Testis (tissue), 5 donors: ENCODE results near the gene AP5B1. TPM values are rescaled to one million over a fixed set of nuclear protein-coding genes. Genes with fewer than 3 reads are reported as not detected.

Source experiments
- DNase-seq: peaks from one replicate; pipeline ENCODE4 v3.0.0-alpha.2; 2019
- H3K27ac ChIP-seq, 2 donors: fragments of 200-600 bp; sonication (generic); one replicate each; pipeline ENCODE4 v1.5.1; 2019
- H3K27me3 ChIP-seq: fragments of 200-600 bp; sonication (generic); one replicate; pipeline ENCODE4 v1.5.1; 2019
- H3K36me3 ChIP-seq: fragments of 200-600 bp; sonication (generic); one replicate; pipeline ENCODE4 v1.5.1; 2017; ENCODE audit warnings: low read depth; ENCODE audit errors: missing control alignments
- H3K4me1 ChIP-seq: fragments of 200-600 bp; sonication (generic); one replicate; pipeline ENCODE4 v1.5.1; 2019
- H3K4me3 ChIP-seq, 2 donors: fragments of 200-600 bp; sonication (generic); one replicate each; pipeline ENCODE4 v1.5.1; 2017 to 2019
- H3K9me3 ChIP-seq: fragments of 200-600 bp; sonication (generic); one replicate; pipeline ENCODE4 v1.5.1; 2017
- POLR2A ChIP-seq: fragments of 450-650 bp; IDR thresholded peaks from one replicate; pipeline ENCODE4 v1.6.1; 2017; ENCODE audit warnings: antibody characterized with exemption, mild to moderate bottlenecking, moderate library complexity
- WGBS, 2 donors: methylation state at CpG; one replicate each; pipeline ENCODE4 v1.1.5; 2018; 5-methylcytosine and 5-hydroxymethylcytosine counted together
- intact Hi-C: fragments of 100-400 bp; cut with DNase I; formaldehyde crosslinking; loops from one replicate; pipeline ENCODE4 v1.15.1; 2023; ENCODE audit warnings: low total_unique reads
- long read RNA-seq, 2 donors: transcript quantifications; one replicate each; lab custom pipeline, GENCODE V29; 2026
- polyA plus RNA-seq: library from polyadenylated mRNA; stranded (reverse); fragments of 350-450 nt; fragmentation: Illumina TruSeq; extraction: RNeasy Lipid Tissue Mini Kit (QIAGEN cat#74804); gene quantifications from one replicate; pipeline ENCODE4 v1.2.3, GENCODE V29; 2014; ENCODE audit warnings: low read depth, low replicate concordance; ENCODE audit not compliant: insufficient read depth
- total RNA-seq, 2 donors: library from RNA; depleted of rRNA; stranded (reverse); fragments of >200 nt; gene quantifications; one replicate each; pipeline ENCODE4 v1.2.3, GENCODE V29; 2016
- TF ChIP-seq, protein P1 (sequence below), 3 experiments: fragments of 450-650 bp in 2 of 3; fragments of 200-600 bp in 1 of 3; sonication (generic) in 1 of 3; IDR thresholded peaks; one replicate each; pipeline ENCODE4 v1.5.1; 2016 to 2019; ENCODE audit warnings: antibody characterized with exemption in 3 of 3, mild to moderate bottlenecking in 2 of 3, moderate library complexity in 1 of 3

AP5B1 gene
- 10 to 100 TPM; 13.5 to 14.8 TPM for total RNA-seq
- 4.5 TPM for polyA plus RNA-seq
- long read RNA-seq, donor 1, full-length matches to known transcripts: 1 of 1 reads
- long read RNA-seq, donor 1, partial matches to known transcripts: 0 of 1 reads
- long read RNA-seq, donor 1, other reads (novel, unspliced or antisense): 0 of 1 reads
- long read RNA-seq, donor 2, full-length matches to known transcripts: 4 of 4 reads
- long read RNA-seq, donor 2, partial matches to known transcripts: 0 of 4 reads
- long read RNA-seq, donor 2, other reads (novel, unspliced or antisense): 0 of 4 reads

DNA sequence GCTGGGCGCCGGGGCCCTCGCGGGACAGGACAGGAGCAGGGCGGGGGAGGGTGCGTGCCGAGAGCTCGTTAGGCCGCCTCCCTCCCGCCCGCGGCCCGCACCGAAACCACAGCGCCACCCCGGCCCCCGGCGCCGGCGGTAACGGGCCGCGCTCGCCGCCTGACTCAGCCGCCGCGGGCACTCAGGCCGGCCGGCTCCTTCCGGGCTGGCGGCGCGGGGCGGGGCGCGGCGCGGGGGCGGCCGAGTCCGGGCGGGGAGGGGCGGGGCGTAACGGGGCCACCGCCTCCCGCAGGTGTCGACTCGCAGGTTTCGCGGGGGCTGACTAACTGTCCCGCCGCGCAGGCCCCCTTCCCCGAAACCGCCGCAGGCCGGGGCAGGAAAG, at the start of gene AP5B1:
Gene AP5B1, minus strand, starts transcription at position 207 of the 382 bp plus-strand sequence. CDS start 385 bp downstream, outside the sequence.
- Histone ChIP-seq H3K36me3 (no peaks in the 10 kb centered on the region), H3K4me3 (peak within 1 kb of the TSS; percentile 76 to 85), H3K27ac (peak within 1 kb of the TSS in 1 of 2 donors; percentile 51), H3K4me1 (peaks cover 4% of the 10 kb centered on the region), H3K27me3 (no peaks in the 10 kb centered on the region), H3K9me3 (no peaks in the 10 kb centered on the region)
- no CpG with 5 or more reads among the region's 59 CpGs for WGBS, 2 donors
- intact Hi-C loops: no loop called here
- TF ChIP-seq, protein P1, sequence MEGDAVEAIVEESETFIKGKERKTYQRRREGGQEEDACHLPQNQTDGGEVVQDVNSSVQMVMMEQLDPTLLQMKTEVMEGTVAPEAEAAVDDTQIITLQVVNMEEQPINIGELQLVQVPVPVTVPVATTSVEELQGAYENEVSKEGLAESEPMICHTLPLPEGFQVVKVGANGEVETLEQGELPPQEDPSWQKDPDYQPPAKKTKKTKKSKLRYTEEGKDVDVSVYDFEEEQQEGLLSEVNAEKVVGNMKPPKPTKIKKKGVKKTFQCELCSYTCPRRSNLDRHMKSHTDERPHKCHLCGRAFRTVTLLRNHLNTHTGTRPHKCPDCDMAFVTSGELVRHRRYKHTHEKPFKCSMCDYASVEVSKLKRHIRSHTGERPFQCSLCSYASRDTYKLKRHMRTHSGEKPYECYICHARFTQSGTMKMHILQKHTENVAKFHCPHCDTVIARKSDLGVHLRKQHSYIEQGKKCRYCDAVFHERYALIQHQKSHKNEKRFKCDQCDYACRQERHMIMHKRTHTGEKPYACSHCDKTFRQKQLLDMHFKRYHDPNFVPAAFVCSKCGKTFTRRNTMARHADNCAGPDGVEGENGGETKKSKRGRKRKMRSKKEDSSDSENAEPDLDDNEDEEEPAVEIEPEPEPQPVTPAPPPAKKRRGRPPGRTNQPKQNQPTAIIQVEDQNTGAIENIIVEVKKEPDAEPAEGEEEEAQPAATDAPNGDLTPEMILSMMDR (IDR thresholded peaks at IDR 0.05): no peak
- TF ChIP-seq POLR2A: no peak
- peak; percentile 50 for DNase-seq

- intact Hi-C loops: no loop called here
- Histone ChIP-seq H3K4me1 (peaks cover 3% of the 10 kb centered on the region), H3K27me3 (no peaks in the 10 kb centered on the region), H3K27ac (no peak overlapping the region), H3K9me3 (no peaks in the 10 kb centered on the region), H3K36me3 (no peaks in the 10 kb centered on the region), H3K4me3 (no peak overlapping the region)
- TF ChIP-seq POLR2A: no peak
- TF ChIP-seq, protein P1 (IDR thresholded peaks at IDR 0.05): no peak
- DNase-seq: no peak
- WGBS, 2 donors: 71 to 74% methylated on average over 4 of the region's 4 CpGs
Measured at GRCh38 chr11:65829459-65829858, 48.7 kb upstream of the AP5B1 start.

DNA sequence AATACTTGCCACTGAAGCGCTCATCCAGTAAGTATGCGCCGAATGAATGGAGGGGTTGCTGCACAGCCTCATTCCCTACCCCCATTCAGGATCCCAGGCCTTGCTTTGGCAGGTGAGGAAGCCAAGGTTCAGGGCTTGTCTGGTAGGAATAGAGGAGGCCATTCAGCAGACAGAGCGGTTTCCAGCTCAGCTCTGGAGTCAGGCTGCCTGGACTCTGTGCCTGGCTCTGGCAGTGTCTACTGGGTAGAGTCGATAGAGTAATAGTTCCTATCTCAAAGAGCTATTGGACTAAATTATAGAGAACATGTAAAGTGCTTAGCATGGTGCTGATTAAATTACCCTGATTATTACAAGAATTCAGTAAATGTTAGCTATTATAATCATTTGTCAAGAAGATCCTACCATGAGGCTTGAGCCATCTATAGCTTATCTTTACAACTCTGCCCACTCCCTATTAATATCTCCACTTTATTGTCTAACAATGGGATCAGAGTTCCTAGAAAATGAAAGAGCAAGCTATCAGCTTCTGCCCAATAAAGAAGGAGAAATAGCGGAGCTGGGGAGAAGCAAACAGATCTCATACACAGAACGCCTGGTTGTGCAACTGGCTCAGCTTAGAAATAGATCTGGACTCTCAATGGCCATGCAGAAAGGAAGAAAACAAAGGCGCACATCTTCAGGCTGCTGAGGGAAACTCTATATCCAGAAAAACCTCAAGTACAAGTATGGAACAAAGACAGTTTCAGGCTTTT, 46.4 kb upstream of the AP5B1 start:
- no peak overlapping the region for H3K4me3 ChIP-seq
- 86 to 93% methylated on average over 8 of the region's 8 CpGs for WGBS, 2 donors
- DNase-seq: no peak
- H3K9me3 ChIP-seq: no peaks in the 10 kb centered on the region
- H3K4me1 ChIP-seq: no peaks in the 10 kb centered on the region
- H3K36me3 ChIP-seq: no peaks in the 10 kb centered on the region
- H3K27me3 ChIP-seq: no peaks in the 10 kb centered on the region
- no peak for TF ChIP-seq POLR2A
- intact Hi-C loops: no loop called here
- H3K27ac ChIP-seq: no peak overlapping the region

DNA sequence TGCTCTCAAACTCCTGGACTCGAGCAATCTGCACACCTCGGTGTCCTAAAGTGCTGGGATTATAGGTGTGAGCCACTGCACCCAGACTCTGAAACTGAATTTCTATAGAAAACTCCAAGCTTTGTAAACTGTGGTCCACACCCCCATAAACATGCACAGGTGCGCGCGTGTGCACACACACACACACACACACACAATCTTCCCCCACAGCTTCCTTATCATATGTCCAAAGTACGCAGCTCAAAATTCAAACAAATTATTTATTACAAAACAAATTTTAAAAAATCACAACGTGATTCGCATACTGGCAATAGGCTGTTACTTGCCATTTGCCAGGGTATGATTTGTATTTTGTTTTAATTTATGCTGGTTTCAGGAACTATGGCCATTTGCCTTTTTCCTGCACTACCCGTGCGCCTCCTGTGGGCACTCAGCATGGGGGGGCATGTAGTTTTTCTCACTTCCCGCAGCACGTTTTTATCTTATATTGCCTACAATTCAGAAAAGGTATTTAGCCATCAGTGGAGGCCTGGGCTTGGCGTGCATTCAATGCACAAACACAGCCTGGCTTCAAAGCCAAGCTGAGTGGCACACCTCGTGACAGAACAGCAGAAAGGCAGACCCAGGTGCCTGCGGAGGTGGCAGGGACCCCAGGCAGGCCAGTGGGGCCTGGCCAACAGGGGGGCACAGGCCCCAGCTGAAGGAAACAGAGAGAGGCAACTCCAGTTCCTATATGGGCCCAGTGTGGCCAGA, 42.2 kb upstream of the AP5B1 start:
- intact Hi-C loops: no loop called here

More for the DNA sequence above, 42.2 kb upstream of the AP5B1 start:
- Histone ChIP-seq H3K27me3 (no peaks in the 10 kb centered on the region), H3K36me3 (no peaks in the 10 kb centered on the region), H3K9me3 (no peaks in the 10 kb centered on the region), H3K4me3 (no peak overlapping the region), H3K4me1 (no peaks in the 10 kb centered on the region), H3K27ac (no peak overlapping the region)
- WGBS, 2 donors: 83 to 88% methylated on average over 15 of the region's 15 CpGs
- TF ChIP-seq POLR2A: no peak
- TF ChIP-seq, protein P1 (IDR thresholded peaks at IDR 0.05): no peak
- no peak for DNase-seq
